Ramos (cell line): ENCODE measurements around the gene PRKCB.
"Not testable (repeated sequence)": the region's sequence is repeated elsewhere in the genome, so short reads cannot be mapped to it uniquely, and the experiment has no call there.

ENCODE experiments used
- in situ Hi-C: fragments of 300-500 bp; cut with MboI; formaldehyde crosslinking; loops from one replicate; pipeline ENCODE4 v1.14.3; 2022; ENCODE audit warnings: low sequenced_read_pairs; ENCODE audit not compliant: unreplicated experiment

PRKCB gene

GRCh38 chr16:24140730-24141129, 304.9 kb downstream of the PRKCB start:
- in situ Hi-C loops, result no loop called here

- in situ Hi-C loops, result no loop called here
Observed at GRCh38 chr16:24141466-24141865, 305.7 kb downstream of the PRKCB start.

- in situ Hi-C loops, result no loop called here
Observed at GRCh38 chr16:24141917-24142316, 306.1 kb downstream of the PRKCB start.

GRCh38 chr16:24145927-24146326, 310.1 kb downstream of the PRKCB start:
- in situ Hi-C loops, result no loop called here

- in situ Hi-C loops, result no loop called here
Observed at GRCh38 chr16:24146518-24146917, 310.7 kb downstream of the PRKCB start.

- in situ Hi-C loops, result no loop called here
Observed at GRCh38 chr16:24149102-24149501, 313.3 kb downstream of the PRKCB start.

- in situ Hi-C loops, result no loop called here
Observed at GRCh38 chr16:24150282-24150681, 314.5 kb downstream of the PRKCB start.

GRCh38 chr16:24151482-24151939, 315.7 kb downstream of the PRKCB start:
- in situ Hi-C loops, result no loop called here

- in situ Hi-C loops, result not testable (repeated sequence)
Observed at GRCh38 chr16:24152048-24152447, 316.3 kb downstream of the PRKCB start.

- in situ Hi-C loops, result no loop called here
Observed at GRCh38 chr16:24152826-24153225, 317.0 kb downstream of the PRKCB start.

- in situ Hi-C loops, result no loop called here
Observed at GRCh38 chr16:24156777-24157176, 321.0 kb downstream of the PRKCB start.

- in situ Hi-C loops, result no loop called here
Observed at GRCh38 chr16:24163935-24164334, 328.2 kb downstream of the PRKCB start.

- in situ Hi-C loops, result no loop called here
Observed at GRCh38 chr16:24164416-24164815, 328.6 kb downstream of the PRKCB start.

- in situ Hi-C loops, result no loop called here
Observed at GRCh38 chr16:24165273-24165672, 329.5 kb downstream of the PRKCB start.

- in situ Hi-C loops, result no loop called here
Observed at GRCh38 chr16:24166661-24167528, 331.1 kb downstream of the PRKCB start.

GRCh38 chr16:24168856-24169255, 333.1 kb downstream of the PRKCB start:
- in situ Hi-C loops, result no loop called here

- in situ Hi-C loops, result no loop called here
Observed at GRCh38 chr16:24170407-24170806, 334.6 kb downstream of the PRKCB start.

GRCh38 chr16:24174504-24174903, 338.7 kb downstream of the PRKCB start:
- in situ Hi-C loops, result no loop called here

- in situ Hi-C loops, result no loop called here
Observed at GRCh38 chr16:24174957-24175356, 339.2 kb downstream of the PRKCB start.

- in situ Hi-C loops, result no loop called here
Observed at GRCh38 chr16:24178496-24178895, 342.7 kb downstream of the PRKCB start.

- in situ Hi-C loops, result no loop called here
Observed at GRCh38 chr16:24180451-24180850, 344.7 kb downstream of the PRKCB start.

- in situ Hi-C loops, result no loop called here
Observed at GRCh38 chr16:24188021-24188542, 352.3 kb downstream of the PRKCB start.
